ENCODE data around the gene ZMYM2.
"Not testable (repeated sequence)": the region's sequence is repeated elsewhere in the genome, so short reads cannot be mapped to it uniquely, and the experiment has no call there.

Gene ZMYM2

GRCh38 chr13:19958155-19959111 is at the start of gene ZMYM2:
Gene ZMYM2, plus strand, starts transcription at chr13:19958727. Its CDS starts 34,346 bp downstream, at chr13:19993073.
- DNase-seq: peak; percentile 96

GRCh38 chr13:19910336-19911072 is 48.0 kb upstream of the ZMYM2 start:
- DNase-seq: no peak

GRCh38 chr13:19927117-19927748 is 31.3 kb upstream of the ZMYM2 start:
- DNase-seq: no peak

- DNase-seq: no peak
These were observed 18.4 kb upstream of the ZMYM2 start for GRCh38 chr13:19940106-19940505.

GRCh38 chr13:19950374-19950773 is 8.2 kb upstream of the ZMYM2 start:
- no peak for DNase-seq

GRCh38 chr13:19952850-19953249 is 5.7 kb upstream of the ZMYM2 start:
- DNase-seq: no peak

GRCh38 chr13:19955873-19956559 is 2.5 kb upstream of the ZMYM2 start:
- no peak for DNase-seq

GRCh38 chr13:19957320-19958154 is 990 bp upstream of the ZMYM2 start:
- peak; percentile 80 for DNase-seq

- peak; percentile 61 for DNase-seq
These were observed 759 bp downstream of the ZMYM2 start for GRCh38 chr13:19959141-19959830.

- peak; percentile 89 for DNase-seq
These were observed 1.5 kb downstream of the ZMYM2 start for GRCh38 chr13:19959831-19960652.

- DNase-seq: no peak
These were observed 2.1 kb downstream of the ZMYM2 start for GRCh38 chr13:19960653-19960976.

GRCh38 chr13:19961489-19961888 is 3.0 kb downstream of the ZMYM2 start:
- DNase-seq: no peak

- DNase-seq: no peak
These were observed 3.4 kb downstream of the ZMYM2 start for GRCh38 chr13:19961924-19962323.

GRCh38 chr13:19962894-19963293 is 4.4 kb downstream of the ZMYM2 start:
- no peak for DNase-seq

- no peak for DNase-seq
These were observed 9.1 kb downstream of the ZMYM2 start for GRCh38 chr13:19967621-19968020.

GRCh38 chr13:19974498-19975009 is 16.0 kb downstream of the ZMYM2 start:
- DNase-seq: not testable (repeated sequence)

GRCh38 chr13:19978831-19979437 is 20.4 kb downstream of the ZMYM2 start:
- DNase-seq: no peak

- no peak for DNase-seq
These were observed 23.2 kb downstream of the ZMYM2 start for GRCh38 chr13:19981685-19982238.

GRCh38 chr13:19982447-19983043 is 24.0 kb downstream of the ZMYM2 start:
- no peak for DNase-seq

All from stimulated activated naive CD4-positive, alpha-beta T cell treated with Interleukin-2 at 50 U/mL for 16 hours (primary cell).